Liver (tissue), 9 donors: ENCODE measurements around the gene GALNT6. TPM values are rescaled to one million over a fixed set of nuclear protein-coding genes. Genes with fewer than 3 reads are reported as not detected.

Source experiments
- DNase-seq: peaks from one replicate; pipeline ENCODE4 v3.0.0-alpha.2; 2017; ENCODE audit warnings: low spot score
- H3K27ac ChIP-seq, 2 donors: one replicate each; pipeline ENCODE4 v1.7.0; 2013; ENCODE audit warnings: inconsistent platforms in 2 of 2, low read length in 2 of 2, control low read depth in 1 of 2, low read depth in 1 of 2, mild to moderate bottlenecking in 1 of 2
- H3K27me3 ChIP-seq, 4 donors: one replicate each; pipeline versions ENCODE4 v1.6.1 to v1.7.0; 2013; ENCODE audit warnings: low read length in 3 of 4, inconsistent platforms in 1 of 4, mild to moderate bottlenecking in 1 of 4, moderate library complexity in 1 of 4; ENCODE audit not compliant: control insufficient read depth in 4 of 4, insufficient read depth in 4 of 4
- H3K36me3 ChIP-seq, 4 donors: one replicate each; pipeline versions ENCODE4 v1.6.1 to v1.7.0; 2013; ENCODE audit warnings: low read length in 3 of 4, mild to moderate bottlenecking in 3 of 4, low read depth in 1 of 4, moderate library complexity in 1 of 4; ENCODE audit not compliant: control insufficient read depth in 4 of 4, insufficient read depth in 3 of 4
- H3K4me1 ChIP-seq, 4 donors: one replicate each; pipeline versions ENCODE4 v1.6.1 to v1.7.0; 2013; ENCODE audit warnings: low read length in 3 of 4, mild to moderate bottlenecking in 3 of 4, moderate library complexity in 1 of 4; ENCODE audit not compliant: control insufficient read depth in 4 of 4, insufficient read depth in 4 of 4
- H3K4me3 ChIP-seq, 3 donors: one replicate each; pipeline versions ENCODE4 v1.6.1 to v1.7.0; 2013; ENCODE audit warnings: low read length in 3 of 3, control low read depth in 1 of 3, low read depth in 1 of 3, mild to moderate bottlenecking in 1 of 3
- H3K9ac ChIP-seq, 2 donors: one replicate each; pipeline ENCODE4 v1.7.0; 2013; ENCODE audit warnings: low read length in 2 of 2, mild to moderate bottlenecking in 2 of 2, moderate library complexity in 2 of 2, control low read depth in 1 of 2, low read depth in 1 of 2
- H3K9me3 ChIP-seq, 4 donors: one replicate each; pipeline versions ENCODE4 v1.6.1 to v1.7.0; 2013; ENCODE audit warnings: low read length in 3 of 4; ENCODE audit not compliant: control insufficient read depth in 4 of 4
- ATF3 ChIP-seq: IDR thresholded peaks from 2 replicates; pipeline ENCODE4 v1.6.1; 2016; ENCODE audit warnings: antibody characterized with exemption
- CTCF ChIP-seq: fragments of 150-350 bp; IDR thresholded peaks from 2 replicates; pipeline ENCODE4 v1.5.1; 2017; ENCODE audit warnings: improper control_type of control experiment, low read depth, low read length; ENCODE audit not compliant: missing input control
- EGR1 ChIP-seq, 2 donors: IDR thresholded peaks; 2 replicates each; pipeline ENCODE4 v1.6.1; 2016 to 2018; ENCODE audit warnings: antibody characterized with exemption in 2 of 2, low read depth in 2 of 2
- FOXA2 ChIP-seq: IDR thresholded peaks from 2 replicates; pipeline ENCODE4 v1.6.1; 2016; ENCODE audit warnings: antibody characterized with exemption
- GABPA ChIP-seq, 2 donors: IDR thresholded peaks in 1 of 2; conservative IDR thresholded peaks in 1 of 2; 2 replicates each; pipeline ENCODE4 v1.6.1; 2016; ENCODE audit warnings: antibody characterized with exemption in 2 of 2, mild to moderate bottlenecking in 1 of 2, moderate library complexity in 1 of 2
- HNF4G ChIP-seq: IDR thresholded peaks from 2 replicates; pipeline ENCODE4 v1.6.1; 2016; ENCODE audit warnings: antibody characterized with exemption
- JUND ChIP-seq, 2 donors: IDR thresholded peaks; 2 replicates each; pipeline ENCODE4 v1.6.1; 2016; ENCODE audit warnings: antibody characterized with exemption in 2 of 2
- MAX ChIP-seq: IDR thresholded peaks from 2 replicates; pipeline ENCODE4 v1.6.1; 2016; ENCODE audit warnings: antibody characterized with exemption
- NR2F2 ChIP-seq: IDR thresholded peaks from 2 replicates; pipeline ENCODE4 v1.6.1; 2016; ENCODE audit warnings: antibody characterized with exemption
- RAD21 ChIP-seq, 2 donors: IDR thresholded peaks; 2 replicates each; pipeline ENCODE4 v1.6.1; 2016; ENCODE audit warnings: antibody characterized with exemption in 2 of 2, mild to moderate bottlenecking in 2 of 2
- REST ChIP-seq: IDR thresholded peaks from 2 replicates; pipeline ENCODE4 v1.6.1; 2016; ENCODE audit warnings: antibody characterized with exemption, mild to moderate bottlenecking
- TAF1 ChIP-seq: conservative IDR thresholded peaks from 2 replicates; pipeline ENCODE4 v1.6.1; 2016; ENCODE audit warnings: antibody characterized with exemption, mild to moderate bottlenecking
- YY1 ChIP-seq: IDR thresholded peaks from 2 replicates; pipeline ENCODE4 v1.6.1; 2016; ENCODE audit warnings: antibody characterized with exemption, mild to moderate bottlenecking
- ZBTB33 ChIP-seq: IDR thresholded peaks from 2 replicates; pipeline ENCODE4 v1.6.1; 2016; ENCODE audit warnings: antibody characterized with exemption
- WGBS: extraction: QIAGEN DNeasy Blood & Tissue Kit; methylation state at CpG from one replicate; pipeline ENCODE4 v1.1.7; 2013; 5-methylcytosine and 5-hydroxymethylcytosine counted together
- polyA plus RNA-seq, 2 donors: library from polyadenylated mRNA; stranded (reverse) in 1 of 2; unstranded in 1 of 2; fragments of 200-250 nt in 1 of 2; fragments of >200 nt in 1 of 2; fragmentation: Nextera tagmentation in 1 of 2; extraction: Ambion mirVana in 1 of 2; gene quantifications; one replicate each; pipeline versions ENCODE4 v1.2.1 to v1.2.3, GENCODE V29; 2013 to 2015
- total RNA-seq, 2 donors: library from RNA; depleted of rRNA; stranded (reverse); fragments of >200 nt; gene quantifications; one replicate each; pipeline ENCODE4 v1.2.3, GENCODE V29; 2014
- donor health status: healthy.
- donor health status: healthy.
- donor health status: healthy.
- donor health status: healthy.
- donor health status: healthy.

GALNT6 gene
- total and polyA plus RNA-seq, 4 donors, result 0.40 to 24.1 (median 1.2) TPM

- Histone ChIP-seq H3K9me3 (no peaks in the 10 kb centered on the region), H3K27ac (no peak overlapping the region), H3K36me3 (peaks cover 0 to 1% (median 0%) of the 10 kb centered on the region in 4 donors), H3K9ac (no peak overlapping the region), H3K4me1 (no peaks in the 10 kb centered on the region), H3K4me3 (no peak overlapping the region), H3K27me3 (no peaks in the 10 kb centered on the region)
- WGBS, result 83% methylated on average over 3 of the region's 3 CpGs
- no peak for DNase-seq
- TF ChIP-seq CTCF (no peak), ATF3 (no peak), RAD21 (IDR thresholded peaks at IDR 0.05) (no peak), TAF1 (no peak), REST (no peak), JUND (IDR thresholded peaks at IDR 0.05) (no peak), EGR1 (IDR thresholded peaks at IDR 0.05; ENCODE audit: low read depth in 2 of 2) (no peak), ZBTB33 (no peak), NR2F2 (no peak), HNF4G (no peak), YY1 (no peak), MAX (no peak)
Measured at GRCh38 chr12:51406290-51406689, 15.1 kb upstream of the GALNT6 start.

GRCh38 chr12:51405801-51406207 is 14.6 kb upstream of the GALNT6 start:
- Histone ChIP-seq H3K27ac (no peak overlapping the region), H3K4me3 (no peak overlapping the region)
- DNase-seq, result no peak
- TF ChIP-seq RAD21 (IDR thresholded peaks at IDR 0.05) (no peak), NR2F2 (no peak), REST (no peak), EGR1 (IDR thresholded peaks at IDR 0.05; ENCODE audit: low read depth in 2 of 2) (no peak), ZBTB33 (no peak), GABPA (IDR thresholded peaks at IDR 0.05 in 1 of 2, conservative IDR thresholded peaks at IDR 0.05 in 1 of 2) (no peak), FOXA2 (no peak), MAX (no peak), HNF4G (no peak), YY1 (no peak), CTCF (no peak)

More at GRCh38 chr12:51405801-51406207, 14.6 kb upstream of the GALNT6 start:
- H3K27me3 ChIP-seq, result no peaks in the 10 kb centered on the region
- H3K9ac ChIP-seq, result no peak overlapping the region
- peaks cover 0 to 1% (median 0%) of the 10 kb centered on the region in 4 donors for H3K36me3 ChIP-seq
- no peaks in the 10 kb centered on the region for H3K4me1 ChIP-seq
- WGBS, result 87% methylated on average over 3 of the region's 3 CpGs
- H3K9me3 ChIP-seq, result no peaks in the 10 kb centered on the region
